Lower leg skin (tissue), 4 donors: ENCODE data around the gene TMEM98. TPM values are rescaled to one million over a fixed set of nuclear protein-coding genes. Genes with fewer than 3 reads are reported as not detected.
"Not testable (repeated sequence)": the region's sequence is repeated elsewhere in the genome, so short reads cannot be mapped to it uniquely, and the experiment has no call there.

ENCODE experiments used
- DNase-seq, 2 donors: peaks; one replicate each; pipeline ENCODE4 v3.0.0-alpha.2; 2019; ENCODE audit warnings: low spot score in 2 of 2
- H3K4me3 ChIP-seq: fragments of 200-600 bp; sonication (generic); 2 replicates; pipeline ENCODE4 v1.5.1; 2017; ENCODE audit warnings: mild to moderate bottlenecking, low read depth; ENCODE audit not compliant: poor library complexity, severe bottlenecking
- POLR2A ChIP-seq, 2 donors: fragments of 450-650 bp; IDR thresholded peaks; one replicate each; pipeline ENCODE4 v1.6.1; 2016 to 2017; ENCODE audit warnings: antibody characterized with exemption in 2 of 2, mild to moderate bottlenecking in 1 of 2, moderate library complexity in 1 of 2
- WGBS, 2 donors: methylation state at CpG; one replicate each; pipeline ENCODE4 v1.1.5; 2018; 5-methylcytosine and 5-hydroxymethylcytosine counted together
- intact Hi-C: fragments of 100-400 bp; cut with DNase I; formaldehyde crosslinking; loops from one replicate; pipeline ENCODE4 v1.15.0; 2023; ENCODE audit warnings: low total_unique reads
- total RNA-seq, 4 donors: library from RNA; depleted of rRNA; stranded (reverse); fragments of >200 nt; gene quantifications; one replicate each; pipeline ENCODE4 v1.1.0, GENCODE V29; 2016
- TF ChIP-seq, protein P1 (sequence below), 3 donors: fragments of 450-650 bp; IDR thresholded peaks; one replicate each; pipeline ENCODE4 v1.5.1; 2016; ENCODE audit warnings: antibody characterized with exemption in 3 of 3, mild to moderate bottlenecking in 3 of 3, moderate library complexity in 2 of 3

Gene TMEM98
- total RNA-seq, 4 donors from 2014 or later, result 13.3 to 42.7 (median 18.5) TPM

DNA sequence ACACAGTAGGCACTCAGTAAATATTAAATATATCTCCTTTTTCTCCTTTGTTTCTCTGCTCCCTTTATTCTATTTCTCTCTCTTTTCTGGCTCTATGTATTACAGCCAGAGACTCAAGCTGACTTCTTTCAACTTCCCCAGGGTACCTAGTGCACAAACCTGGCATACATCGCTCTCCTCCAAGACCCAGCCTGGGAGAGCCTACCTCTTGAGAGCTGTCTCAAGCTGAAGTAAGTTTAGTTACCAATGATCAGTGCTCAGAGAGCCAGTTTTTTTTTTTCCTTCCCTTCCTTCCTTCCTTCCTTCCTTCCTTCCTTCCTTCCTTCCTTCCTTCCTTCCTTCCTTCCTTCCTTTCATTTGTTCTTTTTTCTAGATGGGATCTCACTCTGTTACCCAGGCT is 19.8 kb downstream of the TMEM98 start:
- 100% methylated on average over 1 of the region's 1 CpG for WGBS, 2 donors
- intact Hi-C loops, result no loop called here
- TF ChIP-seq, protein P1, sequence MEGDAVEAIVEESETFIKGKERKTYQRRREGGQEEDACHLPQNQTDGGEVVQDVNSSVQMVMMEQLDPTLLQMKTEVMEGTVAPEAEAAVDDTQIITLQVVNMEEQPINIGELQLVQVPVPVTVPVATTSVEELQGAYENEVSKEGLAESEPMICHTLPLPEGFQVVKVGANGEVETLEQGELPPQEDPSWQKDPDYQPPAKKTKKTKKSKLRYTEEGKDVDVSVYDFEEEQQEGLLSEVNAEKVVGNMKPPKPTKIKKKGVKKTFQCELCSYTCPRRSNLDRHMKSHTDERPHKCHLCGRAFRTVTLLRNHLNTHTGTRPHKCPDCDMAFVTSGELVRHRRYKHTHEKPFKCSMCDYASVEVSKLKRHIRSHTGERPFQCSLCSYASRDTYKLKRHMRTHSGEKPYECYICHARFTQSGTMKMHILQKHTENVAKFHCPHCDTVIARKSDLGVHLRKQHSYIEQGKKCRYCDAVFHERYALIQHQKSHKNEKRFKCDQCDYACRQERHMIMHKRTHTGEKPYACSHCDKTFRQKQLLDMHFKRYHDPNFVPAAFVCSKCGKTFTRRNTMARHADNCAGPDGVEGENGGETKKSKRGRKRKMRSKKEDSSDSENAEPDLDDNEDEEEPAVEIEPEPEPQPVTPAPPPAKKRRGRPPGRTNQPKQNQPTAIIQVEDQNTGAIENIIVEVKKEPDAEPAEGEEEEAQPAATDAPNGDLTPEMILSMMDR (IDR thresholded peaks at IDR 0.05), result no peak
- TF ChIP-seq POLR2A (IDR thresholded peaks at IDR 0.05), result no peak
- no peak overlapping the region for H3K4me3 ChIP-seq
- no peak for DNase-seq

DNA sequence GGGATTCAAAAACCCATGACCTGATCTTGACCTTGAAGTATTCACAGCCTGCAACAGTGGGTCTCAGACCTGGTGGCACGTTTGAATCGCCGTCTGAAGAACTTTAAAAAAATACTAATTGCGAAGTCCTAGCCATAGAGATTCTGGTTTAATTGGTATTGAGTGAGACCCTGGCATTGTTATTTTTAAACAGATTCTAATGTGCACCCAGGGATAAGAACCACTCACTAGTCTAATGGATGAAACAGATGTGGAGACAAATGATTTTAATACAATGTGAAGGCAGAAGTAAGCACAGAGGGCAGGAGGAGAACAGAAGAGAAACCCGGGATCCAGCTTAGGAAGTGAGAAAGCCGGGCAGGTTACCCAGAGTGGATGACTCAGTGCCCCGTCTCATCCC is 21.2 kb downstream of the TMEM98 start:
- WGBS, 2 donors, result 76 to 77% methylated on average over 7 of the region's 7 CpGs
- no peak overlapping the region for H3K4me3 ChIP-seq
- no peak for TF ChIP-seq POLR2A (IDR thresholded peaks at IDR 0.05)
- TF ChIP-seq, protein P1 (IDR thresholded peaks at IDR 0.05), result no peak
- DNase-seq, result no peak
- intact Hi-C loops, result no loop called here

DNA sequence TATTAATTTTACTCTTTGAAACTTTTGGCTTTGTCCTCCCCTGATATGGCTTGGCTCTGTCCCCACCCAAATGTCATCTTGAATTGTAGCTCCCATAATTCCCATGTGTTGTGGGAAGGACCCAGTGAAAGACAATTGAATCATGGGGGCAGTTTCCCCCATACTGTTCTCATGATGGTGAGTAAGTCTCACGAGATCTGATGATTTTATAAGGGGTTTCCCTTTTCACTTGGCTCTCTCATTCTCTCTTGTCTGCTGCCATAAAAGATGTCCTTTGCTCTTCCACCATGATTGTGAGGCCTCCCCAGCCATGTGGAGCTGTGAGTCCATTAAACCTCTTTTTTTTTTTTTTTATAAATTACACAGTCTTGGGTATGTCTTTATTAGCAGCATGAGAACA is 24.5 kb downstream of the TMEM98 start:
- 71 to 93% methylated on average over 1 of the region's 1 CpG for WGBS, 2 donors
- DNase-seq, H3K4me3 ChIP-seq, intact Hi-C loops: not testable (repeated sequence)

DNA sequence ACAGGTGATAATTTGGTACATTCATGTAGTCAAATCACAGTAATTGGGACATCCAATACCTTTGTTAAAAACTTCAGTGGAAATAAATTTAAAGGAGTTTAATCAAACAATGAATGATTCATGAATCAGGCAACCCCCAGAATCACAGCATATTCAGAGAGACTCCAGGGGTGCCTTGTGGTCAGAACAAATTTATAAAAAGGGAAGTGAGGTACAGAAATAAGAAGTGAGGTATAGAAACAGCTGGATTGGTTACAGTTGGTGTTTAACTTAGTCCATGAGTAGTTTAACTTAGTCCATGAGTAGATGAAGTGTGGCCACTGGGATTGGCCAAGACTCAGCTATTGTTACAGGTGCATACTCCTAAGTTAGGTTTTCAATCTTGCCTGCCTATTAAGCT is 25.1 kb downstream of the TMEM98 start:
- no peak overlapping the region for H3K4me3 ChIP-seq
- no peak for TF ChIP-seq POLR2A (IDR thresholded peaks at IDR 0.05)
- TF ChIP-seq, protein P1 (IDR thresholded peaks at IDR 0.05), result no peak
- intact Hi-C loops, result no loop called here
- no peak for DNase-seq

DNA sequence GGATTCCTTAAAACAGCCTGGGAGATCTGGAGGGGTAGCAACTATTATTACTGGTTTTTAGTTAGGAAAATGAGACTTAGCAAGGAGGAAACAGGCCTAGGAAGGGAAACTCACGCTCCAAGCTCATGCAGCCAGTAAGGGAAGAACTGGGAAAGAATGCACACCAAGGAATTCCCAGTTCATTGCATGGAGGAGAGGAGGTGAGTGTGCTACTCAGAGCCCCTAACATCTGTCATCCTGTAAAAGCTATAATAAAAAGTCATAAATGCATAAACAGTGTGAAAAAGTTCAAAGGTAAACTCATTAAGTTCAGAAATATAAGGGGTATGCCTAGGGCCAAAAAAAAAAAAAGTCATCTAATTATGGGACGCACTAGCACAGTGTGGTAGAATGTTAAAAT is 25.9 kb downstream of the TMEM98 start:
- TF ChIP-seq, protein P1 (IDR thresholded peaks at IDR 0.05), result no peak
- TF ChIP-seq POLR2A (IDR thresholded peaks at IDR 0.05), result no peak
- intact Hi-C loops, result no loop called here
- WGBS, 2 donors, result 86 to 94% methylated on average over 2 of the region's 2 CpGs
- no peak overlapping the region for H3K4me3 ChIP-seq
- DNase-seq, result no peak

DNA sequence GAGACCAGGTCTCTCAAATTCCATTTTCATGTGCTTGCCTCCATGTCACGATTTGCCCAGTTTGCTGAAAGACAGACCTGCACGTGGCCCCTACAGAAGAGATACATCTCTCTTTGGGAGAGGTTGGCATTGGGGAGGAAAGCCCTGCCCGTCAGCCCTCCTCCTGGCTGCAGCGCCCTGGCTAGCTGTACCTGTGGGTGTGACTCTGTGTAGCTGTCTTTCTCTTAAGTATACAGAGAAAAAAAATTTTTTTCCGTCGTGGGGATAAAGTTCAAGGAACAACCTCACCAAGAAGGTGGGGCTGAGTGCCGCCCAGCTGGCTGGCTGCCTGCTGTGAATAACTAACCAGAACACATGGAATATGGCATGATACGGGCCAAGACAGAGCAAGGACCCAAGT is 26.5 kb downstream of the TMEM98 start:
- no peak overlapping the region for H3K4me3 ChIP-seq
- intact Hi-C loops, result no loop called here
- TF ChIP-seq, protein P1 (IDR thresholded peaks at IDR 0.05), result no peak
- TF ChIP-seq POLR2A (IDR thresholded peaks at IDR 0.05), result no peak
- no peak for DNase-seq
- WGBS, 2 donors, result 40 to 60% methylated on average over 8 of the region's 8 CpGs
